HS-27A (cell line): ENCODE data around the gene ENPP5.

Experiments
- DNase-seq: peaks from one replicate; pipeline ENCODE4 v3.0.0-alpha.2; 2012; ENCODE audit warnings: low read depth, missing footprints

The ENPP5 gene, protein sequence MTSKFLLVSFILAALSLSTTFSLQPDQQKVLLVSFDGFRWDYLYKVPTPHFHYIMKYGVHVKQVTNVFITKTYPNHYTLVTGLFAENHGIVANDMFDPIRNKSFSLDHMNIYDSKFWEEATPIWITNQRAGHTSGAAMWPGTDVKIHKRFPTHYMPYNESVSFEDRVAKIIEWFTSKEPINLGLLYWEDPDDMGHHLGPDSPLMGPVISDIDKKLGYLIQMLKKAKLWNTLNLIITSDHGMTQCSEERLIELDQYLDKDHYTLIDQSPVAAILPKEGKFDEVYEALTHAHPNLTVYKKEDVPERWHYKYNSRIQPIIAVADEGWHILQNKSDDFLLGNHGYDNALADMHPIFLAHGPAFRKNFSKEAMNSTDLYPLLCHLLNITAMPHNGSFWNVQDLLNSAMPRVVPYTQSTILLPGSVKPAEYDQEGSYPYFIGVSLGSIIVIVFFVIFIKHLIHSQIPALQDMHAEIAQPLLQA

DNA sequence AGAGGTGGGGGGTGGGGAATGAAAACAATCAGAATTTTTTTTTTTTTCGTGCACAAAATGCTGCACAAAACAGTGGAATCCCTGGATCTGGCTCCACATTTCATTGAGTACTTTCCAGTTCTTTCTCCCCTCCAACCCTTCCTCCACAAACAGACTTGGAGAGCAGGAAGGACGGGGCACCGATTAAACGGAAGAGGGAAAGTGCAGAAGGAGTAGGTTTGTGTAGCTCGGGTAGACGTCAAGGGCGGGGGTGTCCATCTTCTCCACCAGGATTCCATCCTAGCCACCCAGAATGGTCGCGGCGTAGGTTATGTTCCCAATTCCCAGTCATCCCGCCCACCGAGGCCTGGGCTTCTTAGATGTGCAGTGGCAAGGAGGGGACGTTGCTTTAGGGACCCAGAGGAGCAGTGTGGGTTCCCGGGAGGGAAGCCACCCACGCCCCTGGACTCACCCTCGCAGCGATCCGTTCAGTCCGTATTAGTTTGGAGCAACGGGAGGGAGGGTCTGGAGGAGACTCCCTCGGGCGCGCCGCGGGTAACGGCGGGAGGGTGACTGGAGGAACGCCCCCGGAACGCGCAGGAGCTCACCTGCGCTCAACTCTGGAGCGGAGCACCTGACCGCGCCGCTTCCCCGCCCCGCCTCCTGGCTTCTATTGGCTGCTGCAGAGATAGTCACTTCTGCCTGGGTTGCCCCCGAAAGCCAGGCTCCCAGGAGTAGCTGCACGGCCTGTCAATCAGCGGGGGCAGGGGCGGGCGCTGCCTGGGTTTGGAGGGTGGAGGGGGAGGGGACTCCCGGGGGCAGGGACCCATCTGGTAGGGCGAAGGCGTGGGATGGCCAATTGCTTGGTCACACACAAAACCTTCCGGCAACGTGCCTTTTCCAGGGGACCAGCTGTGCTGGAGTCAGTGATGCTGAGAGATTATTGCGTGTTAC lies at the start of gene ENPP5:
Gene ENPP5 (minus strand): TSS at position 624 of the 933 bp plus-strand sequence. CDS start 2,718 bp downstream, outside the sequence.
- no peak for DNase-seq

DNA sequence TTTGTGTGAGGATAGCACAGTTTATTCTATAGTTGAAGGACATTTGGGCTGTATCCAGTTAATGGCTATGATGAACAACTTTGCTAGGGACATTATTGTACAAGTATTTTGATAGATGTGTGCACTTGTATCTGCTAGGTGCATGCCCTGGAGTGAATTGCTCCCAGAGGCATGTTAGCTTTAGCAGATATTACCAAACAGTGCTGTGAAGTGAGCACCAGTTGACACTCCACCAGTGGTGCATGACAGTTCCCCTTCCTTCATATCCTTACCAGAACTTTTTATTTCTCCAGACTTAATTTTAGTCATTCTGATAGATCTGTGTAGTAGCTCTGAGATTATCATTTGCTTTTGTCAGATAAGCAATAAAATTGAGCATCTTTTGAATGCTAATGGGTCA lies 48.9 kb upstream of the ENPP5 start:
- DNase-seq, result no peak

DNA sequence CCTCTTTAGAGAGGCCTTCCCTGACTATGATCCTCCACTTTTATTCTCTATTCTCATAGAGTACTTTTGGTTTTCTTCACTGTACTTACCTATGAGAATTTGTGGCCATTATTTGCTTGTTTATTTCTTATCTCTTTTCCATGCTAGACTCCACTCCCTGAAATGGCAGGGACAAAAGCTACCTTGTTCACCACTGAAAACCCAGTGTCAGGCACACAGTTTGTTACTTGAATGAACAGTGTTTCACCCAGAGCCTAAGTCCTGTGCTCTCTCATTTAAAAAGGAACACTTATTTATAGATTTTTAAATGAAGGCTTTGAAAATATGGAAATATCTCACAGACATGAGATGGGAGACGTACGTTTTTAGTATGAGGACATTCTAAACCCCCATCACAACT lies 47.7 kb upstream of the ENPP5 start:
- no peak for DNase-seq

DNA sequence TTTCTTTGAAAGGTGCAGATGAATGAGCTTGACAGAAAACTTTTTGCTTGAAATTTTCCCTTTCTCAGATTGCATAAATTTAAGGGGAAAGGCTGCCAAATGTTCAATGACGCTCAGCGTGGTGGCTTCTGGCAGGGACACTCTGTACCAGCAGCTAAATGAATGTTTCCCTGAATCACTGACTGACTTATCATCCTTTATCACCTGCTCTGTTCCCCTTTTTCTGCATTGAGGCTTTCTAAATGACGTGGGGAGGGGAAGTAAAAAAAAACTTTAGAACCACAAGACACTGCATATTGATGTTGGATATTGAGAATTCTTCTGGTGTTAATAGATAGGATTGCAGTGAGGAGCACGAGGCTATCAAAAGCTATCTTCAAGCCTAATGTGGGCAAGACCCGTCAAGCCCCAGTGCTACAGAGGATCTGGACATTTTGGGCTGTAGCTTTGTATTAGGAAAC lies 46.9 kb upstream of the ENPP5 start:
- no peak for DNase-seq

DNA sequence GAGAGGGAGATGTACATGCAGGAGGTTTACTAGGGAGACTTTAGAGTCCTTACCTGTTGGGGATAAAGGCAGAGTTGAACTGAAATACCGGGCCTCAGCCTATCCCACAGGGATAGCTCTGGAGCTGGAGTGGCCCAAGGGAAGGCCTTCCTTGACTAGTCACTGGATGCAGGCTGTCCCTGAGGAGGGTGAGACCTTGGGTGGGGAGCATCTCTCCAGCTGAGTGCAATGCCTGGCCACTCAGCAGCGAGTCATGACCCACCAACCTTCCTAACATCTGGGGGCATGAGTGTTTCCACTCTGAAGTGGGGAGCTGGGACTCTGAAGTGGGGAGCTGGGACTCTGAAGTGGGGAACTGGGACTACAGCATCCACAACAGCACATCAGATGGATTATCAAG lies 46.1 kb upstream of the ENPP5 start:
- DNase-seq, result no peak

DNA sequence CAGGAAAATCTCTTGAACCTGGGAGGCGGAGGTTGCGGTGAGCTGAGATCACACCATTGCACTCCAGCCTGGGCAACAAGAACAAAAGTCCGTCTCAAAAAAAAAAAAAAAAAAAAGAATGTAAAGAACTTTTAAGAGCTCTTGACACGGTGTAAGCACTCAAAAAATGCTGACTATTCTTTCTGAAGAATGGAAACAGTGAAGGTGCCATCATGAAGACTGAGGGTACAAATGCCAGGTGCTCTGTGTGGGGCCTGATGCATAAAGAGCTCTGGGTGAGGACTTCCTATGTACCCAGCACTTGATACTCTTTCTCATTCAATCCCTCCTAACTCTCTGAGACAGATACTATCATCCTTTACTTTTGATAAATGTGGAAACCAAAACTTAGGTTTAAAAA lies 45.0 kb upstream of the ENPP5 start:
- DNase-seq, result no peak

DNA sequence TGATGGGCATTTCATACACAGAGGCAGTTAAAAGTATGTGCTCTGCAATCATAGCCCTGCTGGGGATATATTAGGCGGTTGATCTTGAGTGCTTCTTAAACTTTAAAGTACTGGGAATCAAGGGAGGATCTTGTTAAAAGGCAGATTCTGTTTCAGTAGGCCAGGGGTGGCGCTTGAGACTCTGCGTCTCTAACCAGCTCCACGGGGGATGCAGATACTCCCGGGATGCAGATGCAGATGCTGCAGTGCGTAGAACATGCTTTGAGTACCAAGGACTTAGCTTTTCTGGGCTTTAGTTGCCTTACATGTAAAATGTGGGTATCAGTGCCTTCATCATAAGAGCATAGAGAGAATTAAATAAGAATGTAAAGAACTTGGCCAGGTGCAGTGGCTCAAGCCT lies 44.4 kb upstream of the ENPP5 start:
- DNase-seq, result no peak

DNA sequence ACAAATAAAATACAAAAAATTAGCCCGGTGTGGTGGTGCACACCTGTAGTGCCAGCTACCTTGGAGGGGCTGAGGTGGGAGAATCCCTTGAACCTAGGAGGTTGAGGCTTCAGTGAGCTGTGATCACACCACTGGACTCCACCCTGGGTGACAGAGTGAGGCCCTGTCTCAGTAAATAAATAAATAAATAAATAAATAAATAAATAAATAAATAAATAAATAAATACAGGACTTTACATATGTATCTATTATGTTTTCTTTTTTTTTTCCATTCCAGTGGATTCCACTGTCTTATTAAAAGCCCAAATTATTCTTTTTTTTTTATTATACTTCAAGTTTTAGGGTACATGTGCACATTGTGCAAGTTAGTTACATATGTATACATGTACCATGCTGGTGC lies 41.1 kb upstream of the ENPP5 start:
- DNase-seq, result no peak

DNA sequence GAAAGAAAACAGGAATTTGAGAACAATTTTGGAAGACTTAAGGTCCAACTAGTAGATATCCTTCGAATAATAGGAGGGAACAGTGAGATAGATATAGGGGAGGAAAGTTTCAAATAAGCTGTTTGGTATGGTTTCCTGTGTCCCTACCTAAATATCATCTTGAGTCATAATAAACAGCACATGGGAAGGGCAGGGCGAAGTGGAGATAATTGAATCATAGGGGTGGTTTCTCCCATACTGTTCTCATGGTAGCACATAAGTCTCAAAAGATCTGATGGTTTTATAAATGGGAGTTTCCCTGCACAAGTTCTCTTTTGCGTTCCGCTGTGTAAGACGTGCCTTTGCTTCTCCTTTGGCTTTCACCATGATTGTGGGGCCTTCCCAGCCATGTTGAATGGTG lies 39.5 kb upstream of the ENPP5 start:
- no peak for DNase-seq

DNA sequence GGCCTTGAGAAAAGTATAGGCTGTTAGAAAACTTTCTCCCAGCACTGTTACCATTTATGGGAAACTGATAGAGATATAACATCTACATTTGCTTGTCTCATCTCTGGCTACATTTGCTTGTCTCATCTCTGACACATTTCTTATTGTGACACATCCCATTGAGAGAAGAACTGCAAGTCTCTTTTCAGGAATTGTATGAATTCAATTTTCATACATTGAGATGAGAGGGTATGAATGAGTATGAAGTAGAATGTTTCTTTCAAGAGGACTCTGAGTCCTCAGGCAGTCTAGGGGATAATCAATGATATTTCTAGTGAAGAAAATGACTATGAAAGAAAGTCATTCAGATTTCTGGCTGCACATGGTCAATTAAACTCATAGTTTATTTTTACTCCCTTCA lies 37.5 kb upstream of the ENPP5 start:
- no peak for DNase-seq

DNA sequence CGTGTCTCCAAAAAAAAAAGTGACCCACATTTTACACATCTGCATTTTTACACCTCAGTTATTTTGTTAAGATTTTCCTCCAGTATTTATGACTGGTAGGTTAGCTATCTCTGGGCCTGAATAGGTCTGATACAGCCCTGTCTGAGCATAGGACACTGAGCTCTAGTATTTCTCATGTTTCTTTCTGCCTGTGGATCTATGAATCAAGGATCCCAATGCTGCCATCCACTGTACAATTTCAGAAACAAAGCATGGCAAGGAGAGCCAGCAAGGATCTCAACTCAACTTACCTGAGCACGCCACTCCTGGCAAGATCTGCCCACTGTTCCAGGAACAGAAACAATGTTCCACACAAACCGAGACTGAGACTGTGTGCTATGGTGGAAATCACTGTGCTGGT lies 36.4 kb upstream of the ENPP5 start:
- DNase-seq, result no peak

DNA sequence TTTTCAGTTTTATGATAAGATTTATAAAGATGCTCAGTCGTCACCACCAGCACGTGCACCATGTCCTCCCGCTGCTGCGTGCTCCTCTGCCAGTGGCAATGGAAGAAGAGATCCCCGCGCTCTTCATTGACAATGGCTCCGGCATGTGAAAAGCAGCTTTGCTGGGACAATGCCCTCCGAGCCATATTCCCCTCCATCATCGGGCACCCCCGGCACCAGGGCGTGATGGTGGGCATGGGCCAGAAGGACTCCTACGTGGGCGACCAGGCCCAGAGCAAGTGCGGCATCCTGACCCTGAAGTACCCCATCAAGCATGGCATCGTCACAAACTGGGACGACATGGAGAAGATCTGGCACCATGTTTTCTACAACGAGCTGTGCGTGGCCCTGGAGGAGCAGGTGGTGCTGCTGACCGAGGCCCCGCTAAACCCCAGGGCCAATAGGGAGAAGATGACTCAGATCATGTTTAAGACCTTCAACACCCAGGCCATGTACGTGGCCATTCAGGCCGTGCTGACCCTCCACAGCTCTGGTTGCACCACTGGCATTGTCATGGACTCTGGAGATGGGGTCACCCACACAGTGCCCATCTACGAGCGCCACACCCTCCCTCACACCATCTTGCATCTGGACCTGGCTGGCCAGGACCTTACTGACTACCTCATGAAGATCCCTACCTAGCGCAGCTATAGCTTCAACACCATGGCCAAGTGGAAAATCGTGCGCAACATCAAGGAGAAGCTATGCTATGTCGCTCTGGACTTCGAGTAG lies 34.3 kb upstream of the ENPP5 start:
- DNase-seq, result no peak

DNA sequence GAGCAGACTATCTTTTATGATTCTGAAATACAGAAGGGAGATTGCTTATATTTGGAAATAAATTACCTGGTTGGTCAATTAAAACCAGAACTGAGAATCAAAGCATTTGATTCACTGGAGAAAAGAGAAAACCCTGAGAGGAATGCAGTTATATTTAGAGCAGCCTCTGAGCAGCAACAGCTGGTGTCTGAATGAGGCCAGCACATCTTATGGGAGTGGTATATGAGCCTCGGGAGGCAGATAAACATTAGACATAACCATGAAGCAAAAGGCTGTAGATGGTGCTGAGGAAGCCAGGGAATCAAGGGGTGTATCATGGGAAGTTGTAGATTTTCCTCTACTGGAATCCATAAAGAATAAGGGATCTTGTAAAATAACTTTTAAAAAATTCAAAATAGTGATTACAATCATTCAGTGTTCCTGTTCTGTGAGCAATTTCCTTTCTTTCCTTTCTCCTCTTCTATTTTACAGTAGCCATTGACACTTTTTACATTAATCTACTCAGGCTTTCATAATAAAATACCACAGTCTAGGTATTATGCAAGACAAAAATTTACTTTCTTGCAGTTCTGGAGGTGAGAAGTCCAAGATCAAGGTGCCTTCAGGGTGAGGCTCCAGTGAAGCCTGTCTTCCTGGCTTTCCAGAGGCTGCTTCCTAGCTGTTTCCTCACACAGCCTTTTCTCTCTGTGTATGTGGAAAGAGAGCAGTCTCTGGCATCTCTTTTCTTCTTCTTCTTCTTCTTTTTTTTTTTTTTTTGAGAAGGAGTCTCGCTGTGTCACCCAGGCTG lies 32.8 kb upstream of the ENPP5 start:
- DNase-seq, result no peak

DNA sequence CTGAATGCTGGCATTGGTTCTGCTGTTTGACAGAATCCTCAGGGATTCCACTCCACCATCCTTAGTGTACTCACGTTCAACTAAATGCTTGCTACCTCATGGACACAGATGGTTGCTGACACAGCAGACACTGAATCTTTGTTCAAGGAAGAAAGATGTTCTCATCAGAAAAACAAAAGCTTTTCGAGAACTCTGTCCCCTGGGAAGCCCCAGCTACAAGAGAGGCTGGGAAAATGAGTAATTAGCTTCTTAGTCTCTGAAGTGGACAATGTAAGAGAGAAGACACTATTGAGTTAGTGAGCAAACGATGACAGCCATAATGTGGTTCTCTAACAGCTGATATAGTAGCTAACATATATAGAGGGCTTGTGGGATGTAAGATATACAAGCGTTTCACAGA lies 30.9 kb upstream of the ENPP5 start:
- no peak for DNase-seq

DNA sequence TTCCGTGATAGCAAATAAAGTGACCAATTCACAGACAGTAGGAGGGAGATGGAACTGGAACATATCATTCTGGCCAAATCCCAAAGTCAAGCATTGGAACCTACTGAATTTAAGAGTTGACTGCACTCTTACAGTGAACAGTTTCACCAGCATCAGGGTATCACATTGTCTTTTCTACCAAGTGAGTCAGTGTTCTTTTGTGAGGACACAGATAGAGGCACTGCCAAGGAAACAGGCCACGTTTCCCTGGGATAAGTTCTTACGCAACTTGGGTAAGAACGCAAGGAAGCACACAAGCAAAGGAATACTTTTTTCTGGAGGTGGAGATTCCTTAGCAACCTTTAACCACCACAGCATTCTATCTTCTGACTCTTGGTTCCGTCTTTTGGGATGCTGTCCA lies 28.6 kb upstream of the ENPP5 start:
- no peak for DNase-seq

DNA sequence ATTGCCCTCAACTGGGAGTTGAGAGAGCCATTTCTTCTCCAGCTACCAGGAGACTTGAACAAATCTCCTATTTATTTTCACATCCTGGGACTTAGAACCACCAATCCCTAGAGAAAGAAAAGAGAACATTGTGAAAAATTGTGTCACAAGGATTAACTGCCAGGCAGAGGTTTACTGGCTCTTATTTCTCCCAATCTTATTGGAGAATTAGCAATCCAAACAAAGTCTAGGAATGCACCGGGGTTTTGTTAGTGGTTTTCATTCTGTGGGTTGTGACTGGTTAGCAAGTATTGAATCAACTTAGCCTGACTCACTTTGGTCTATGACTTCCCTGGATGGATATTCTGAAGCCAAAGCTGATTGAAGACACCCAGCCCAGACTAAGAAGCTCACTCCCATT lies 21.2 kb upstream of the ENPP5 start:
- DNase-seq, result no peak

DNA sequence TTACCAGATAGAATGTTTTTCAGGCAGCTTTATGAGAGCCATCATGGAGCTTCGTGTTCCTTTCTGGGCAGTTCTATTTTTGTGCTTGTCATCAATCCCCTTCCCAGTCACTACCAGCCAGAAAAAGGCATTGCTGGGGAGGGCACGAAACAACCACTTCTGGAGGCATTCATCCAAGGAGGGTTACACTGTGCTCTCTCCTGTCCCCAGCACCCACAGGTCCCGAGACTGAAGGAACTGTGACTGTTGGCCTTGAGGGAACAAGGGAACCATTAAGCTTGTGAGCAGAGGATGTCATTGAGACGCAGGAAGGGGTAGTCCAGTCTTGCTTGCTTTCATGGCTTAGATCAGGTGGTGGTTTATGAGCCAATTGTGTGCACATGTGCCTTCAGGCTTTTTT lies 20.1 kb upstream of the ENPP5 start:
- DNase-seq, result no peak

DNA sequence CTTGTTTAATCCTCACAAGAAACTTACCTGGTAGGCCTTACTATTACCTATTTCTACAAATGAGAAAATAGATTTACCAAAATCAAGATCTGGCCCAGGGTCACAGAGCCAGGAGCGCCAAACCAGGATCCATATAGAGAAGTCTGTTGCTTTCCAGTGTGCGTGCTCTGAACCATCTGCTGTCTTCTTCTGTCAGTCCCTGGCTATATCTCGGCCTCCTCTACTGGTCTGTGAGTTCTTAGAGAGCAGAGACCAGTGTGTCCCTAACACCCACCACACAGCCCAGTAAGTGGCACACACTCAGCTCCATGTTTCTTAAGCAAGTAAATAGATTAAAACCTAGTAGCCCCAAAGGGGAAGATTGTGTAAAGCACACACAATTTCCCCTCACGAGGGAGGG lies 18.9 kb upstream of the ENPP5 start:
- no peak for DNase-seq

DNA sequence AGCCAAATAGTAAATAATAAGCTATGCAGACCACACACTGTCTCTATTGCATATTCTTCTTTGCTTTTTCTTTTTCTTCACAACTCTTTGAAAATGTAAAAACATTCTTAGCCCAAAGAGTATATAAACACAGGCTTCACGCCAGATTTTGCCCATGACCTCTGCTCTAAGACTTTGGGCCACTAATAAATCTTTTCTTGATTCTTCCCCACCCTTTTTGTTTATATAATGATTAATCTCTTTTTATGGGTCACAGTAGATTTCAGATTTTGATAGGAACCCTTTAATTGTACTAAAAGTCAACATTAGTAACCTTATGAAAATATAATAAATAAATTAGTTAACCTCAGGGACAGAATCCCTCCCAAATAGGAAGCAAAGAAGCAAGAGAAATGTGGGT lies 15.8 kb upstream of the ENPP5 start:
- no peak for DNase-seq

DNA sequence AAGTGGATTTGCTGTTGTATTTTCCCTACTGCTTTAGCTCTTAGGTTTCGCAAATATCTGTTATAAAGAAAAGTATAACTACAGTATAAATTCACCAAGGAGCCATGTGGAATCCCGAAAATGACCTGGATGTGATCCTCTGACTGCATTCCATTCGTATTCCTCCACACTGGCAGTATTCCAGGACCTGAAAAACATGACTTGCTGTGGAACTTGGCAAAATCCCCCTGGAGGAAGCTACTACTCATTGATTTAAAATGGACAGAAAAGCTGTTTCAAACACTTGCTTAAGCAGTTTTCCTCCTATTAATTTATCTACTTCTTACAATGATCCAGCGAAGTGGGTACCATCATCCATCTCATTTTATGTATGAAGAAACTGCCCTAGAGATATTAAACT lies 13.3 kb upstream of the ENPP5 start:
- no peak for DNase-seq

DNA sequence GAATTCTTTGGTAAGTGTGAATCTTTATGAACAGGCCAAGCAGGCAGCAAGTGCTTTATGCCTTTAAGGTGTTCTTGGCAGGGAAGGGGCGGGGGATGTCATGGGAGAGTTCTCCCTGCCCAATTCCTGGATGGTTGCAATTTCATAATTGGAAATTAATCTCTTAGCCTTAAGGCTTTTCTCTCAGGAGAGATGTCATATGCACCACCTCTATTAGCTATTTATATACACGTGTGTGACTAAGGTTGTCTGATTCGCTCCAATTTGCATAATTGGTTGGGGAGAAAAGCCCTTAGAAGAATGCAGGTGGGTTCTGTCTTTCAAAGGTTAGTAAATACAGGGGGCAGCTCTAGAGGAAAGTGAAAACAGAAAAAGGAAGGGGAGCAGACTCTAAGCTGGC lies 5.2 kb upstream of the ENPP5 start:
- DNase-seq, result no peak
